B cell (primary cell): ENCODE data around the gene IL10RA. TPM values are rescaled to one million over a fixed set of nuclear protein-coding genes. Genes with fewer than 3 reads are reported as not detected.

ENCODE experiments used
- ATAC-seq: fragments of 200-7000 bp; cut with Tn5 transposase; one replicate; pipeline ENCODE4 v1.10.0; 2021; ENCODE audit warnings: low read depth, mild to moderate bottlenecking, moderate number of reproducible peaks, moderate library complexity
- CTCF ChIA-PET: fragments of 350-600 bp; sonication (Branson Sonifier 250); formaldehyde crosslinking; loops from one replicate; lab custom pipeline; 2021; ENCODE audit warnings: antibody characterized with exemption, inconsistent platforms; lab: Charles Lee
- POLR2A ChIA-PET: fragments of 350-600 bp; sonication (Branson Sonifier 250); formaldehyde crosslinking; loops from one replicate; lab custom pipeline; 2021; ENCODE audit warnings: antibody characterized with exemption; lab: Charles Lee
- DNase-seq: peaks from one replicate; pipeline ENCODE4 v3.0.0; 2013
- H2AFZ ChIP-seq: 2 replicates; pipeline ENCODE4 v1.6.1; 2012; ENCODE audit warnings: mild to moderate bottlenecking, low read depth, low read length; ENCODE audit not compliant: insufficient read depth, poor library complexity, severe bottlenecking
- H3K27ac ChIP-seq, 2 donors: 1 replicate in 1 of 2; 2 replicates in 1 of 2; pipeline ENCODE4 v1.5.1; 2012 to 2013; ENCODE audit warnings: low read length in 2 of 2, mild to moderate bottlenecking in 2 of 2, moderate library complexity in 1 of 2
- H3K27me3 ChIP-seq, 4 experiments: fragments of 200-600 bp in 1 of 4; sonication (generic) in 1 of 4; replicated peaks in 1 of 4; 1 replicate in 2 of 4; 2 replicates in 2 of 4; pipeline versions ENCODE4 v1.6.1 to v1.7.0; 2013 to 2016; ENCODE audit warnings: low read length in 3 of 4, mild to moderate bottlenecking in 2 of 4, mixed read lengths in 1 of 4, moderate library complexity in 1 of 4; ENCODE audit not compliant: insufficient read depth in 4 of 4, control insufficient read depth in 3 of 4; ENCODE audit errors: control extremely low read depth in 1 of 4
- H3K36me3 ChIP-seq, 2 experiments: replicated peaks in 1 of 2; 1 replicate in 1 of 2; 2 replicates in 1 of 2; pipeline versions ENCODE4 v1.6.1 to v1.7.1; 2013; ENCODE audit warnings: low read length in 1 of 2; ENCODE audit not compliant: insufficient read depth in 2 of 2, control insufficient read depth in 1 of 2; ENCODE audit errors: control extremely low read depth in 1 of 2, extremely low read depth in 1 of 2
- H3K4me1 ChIP-seq, 2 donors: fragments of 200-600 bp in 1 of 2; sonication (generic) in 1 of 2; 1 replicate in 1 of 2; 2 replicates in 1 of 2; pipeline versions ENCODE4 v1.5.1 to v1.6.1; 2013 to 2017; ENCODE audit warnings: low read length in 2 of 2; ENCODE audit not compliant: control insufficient read depth in 2 of 2, insufficient read depth in 2 of 2
- H3K4me2 ChIP-seq: replicated peaks from 2 replicates; pipeline ENCODE3; 2012; ENCODE audit warnings: mild to moderate bottlenecking, low read depth, low read length; ENCODE audit not compliant: poor library complexity, severe bottlenecking
- H3K4me3 ChIP-seq, 5 experiments: fragments of 200-600 bp in 1 of 5; sonication (generic) in 1 of 5; 1 replicate in 3 of 5; 2 replicates in 2 of 5; pipeline versions ENCODE4 v1.5.1 to v1.7.0; 2011 to 2016; ENCODE audit warnings: low read length in 4 of 5, mild to moderate bottlenecking in 4 of 5, low read depth in 2 of 5, control low read depth in 1 of 5, moderate library complexity in 1 of 5; ENCODE audit not compliant: insufficient read depth in 1 of 5; ENCODE audit errors: control extremely low read depth in 1 of 5, extremely low read depth in 1 of 5
- H3K79me2 ChIP-seq: fragments of 200-600 bp; sonication (generic); one replicate; pipeline ENCODE4 v1.6.0; 2016; ENCODE audit warnings: low read length; ENCODE audit not compliant: control insufficient read depth, insufficient read depth
- H3K9ac ChIP-seq: fragments of 200-600 bp; sonication (generic); 2 replicates; pipeline ENCODE4 v1.6.1; 2017; ENCODE audit warnings: mild to moderate bottlenecking, low read length, moderate library complexity
- H3K9me3 ChIP-seq, 3 donors: one replicate each; pipeline versions ENCODE4 v1.6.1 to v1.7.1; 2013; ENCODE audit warnings: low read length in 2 of 3; ENCODE audit not compliant: control insufficient read depth in 2 of 3, insufficient read depth in 1 of 3; ENCODE audit errors: control extremely low read depth in 1 of 3
- H4K20me1 ChIP-seq: 2 replicates; pipeline ENCODE4 v1.6.0; 2012; ENCODE audit warnings: mild to moderate bottlenecking, low read length; ENCODE audit not compliant: insufficient read depth, control insufficient read depth, poor library complexity, severe bottlenecking
- H3K27ac Mint-ChIP-seq: one replicate; pipeline ENCODE4 v1.8.0; 2021; ENCODE audit warnings: mixed read lengths
- H3K27me3 Mint-ChIP-seq: one replicate; pipeline ENCODE4 v1.8.0; 2021; ENCODE audit warnings: mixed read lengths
- H3K4me1 Mint-ChIP-seq: one replicate; pipeline ENCODE4 v1.8.0; 2021; ENCODE audit warnings: mixed read lengths
- H3K4me3 Mint-ChIP-seq: one replicate; pipeline ENCODE4 v1.8.0; 2021; ENCODE audit warnings: mixed read lengths
- H3K9me3 Mint-ChIP-seq: one replicate; pipeline ENCODE4 v1.8.0; 2022; ENCODE audit warnings: mixed read lengths; ENCODE audit not compliant: insufficient read depth
- EZH2 ChIP-seq: IDR thresholded peaks from 2 replicates; pipeline ENCODE4 v1.6.1; 2012; ENCODE audit warnings: borderline replicate concordance, low read depth, mild to moderate bottlenecking, moderate library complexity, low read length; ENCODE audit not compliant: insufficient read depth, poor library complexity, severe bottlenecking
- WGBS: methylation state at CpG from one replicate; pipeline ENCODE4 v1.1.5; 2013; ENCODE audit warnings: missing lambda C conversion rate; ENCODE audit not compliant: insufficient coverage; 5-methylcytosine and 5-hydroxymethylcytosine counted together
- intact Hi-C: fragments of 100-400 bp; cut with micrococcal nuclease; formaldehyde crosslinking; loops from one replicate; pipeline ENCODE4 v1.10.0; 2022
- polyA plus RNA-seq: library from polyadenylated mRNA; depleted of rRNA; stranded (reverse); fragments of >200 nt; gene quantifications from 2 replicates; pipeline ENCODE4 v1.2.3, GENCODE V29; 2012
- total RNA-seq, 2 donors: library from RNA; stranded (reverse); fragments of 120-200 nt in 1 of 2; gene quantifications; 1 replicate in 1 of 2; 2 replicates in 1 of 2; pipeline versions ENCODE4 v1.2.3 to v1.2.4, GENCODE V29; 2013 to 2022
- TF ChIP-seq, protein P1 (sequence below): fragments of 200-600 bp; IDR thresholded peaks from one replicate; pipeline ENCODE4 v1.8.0; 2022; ENCODE audit warnings: antibody characterized with exemption, mild to moderate bottlenecking

The IL10RA gene
- total and polyA plus RNA-seq, 2 donors (not counting 1 experiment from before 2014, with no cell fraction given) = 73.3 to 417 TPM

- no peak overlapping the region for H3K9ac ChIP-seq
- peak overlapping the region; percentile 43 for H3K27ac Mint-ChIP-seq
- H3K4me2 ChIP-seq = no peak overlapping the region
- no peaks in the 10 kb centered on the region for H3K9me3 ChIP-seq
- H3K27ac ChIP-seq = no peak overlapping the region
- H3K79me2 ChIP-seq = no peaks in the 10 kb centered on the region
- H3K4me1 ChIP-seq = peaks cover 20 to 23% of the 10 kb centered on the region in 2 donors
- 70% methylated on average over 5 of the region's 8 CpGs for WGBS
- H3K4me3 Mint-ChIP-seq = no peak overlapping the region
- peaks cover 48% of the 10 kb centered on the region for H3K4me1 Mint-ChIP-seq
- no peaks in the 10 kb centered on the region for H3K36me3 ChIP-seq
- H2AFZ ChIP-seq = no peak overlapping the region
- intact Hi-C loops = no loop called here
- DNase-seq (no peak), ATAC-seq (no peak)
- TF ChIP-seq, protein P1, sequence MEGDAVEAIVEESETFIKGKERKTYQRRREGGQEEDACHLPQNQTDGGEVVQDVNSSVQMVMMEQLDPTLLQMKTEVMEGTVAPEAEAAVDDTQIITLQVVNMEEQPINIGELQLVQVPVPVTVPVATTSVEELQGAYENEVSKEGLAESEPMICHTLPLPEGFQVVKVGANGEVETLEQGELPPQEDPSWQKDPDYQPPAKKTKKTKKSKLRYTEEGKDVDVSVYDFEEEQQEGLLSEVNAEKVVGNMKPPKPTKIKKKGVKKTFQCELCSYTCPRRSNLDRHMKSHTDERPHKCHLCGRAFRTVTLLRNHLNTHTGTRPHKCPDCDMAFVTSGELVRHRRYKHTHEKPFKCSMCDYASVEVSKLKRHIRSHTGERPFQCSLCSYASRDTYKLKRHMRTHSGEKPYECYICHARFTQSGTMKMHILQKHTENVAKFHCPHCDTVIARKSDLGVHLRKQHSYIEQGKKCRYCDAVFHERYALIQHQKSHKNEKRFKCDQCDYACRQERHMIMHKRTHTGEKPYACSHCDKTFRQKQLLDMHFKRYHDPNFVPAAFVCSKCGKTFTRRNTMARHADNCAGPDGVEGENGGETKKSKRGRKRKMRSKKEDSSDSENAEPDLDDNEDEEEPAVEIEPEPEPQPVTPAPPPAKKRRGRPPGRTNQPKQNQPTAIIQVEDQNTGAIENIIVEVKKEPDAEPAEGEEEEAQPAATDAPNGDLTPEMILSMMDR = no peak
- no peak for TF ChIP-seq EZH2
- H3K4me3 ChIP-seq = no peak overlapping the region
- CTCF ChIA-PET = interaction anchor here (1.1 to 6.3 kb wide), 7 partner anchors 20 to 202 kb away, joined by 3 to 79 read pairs (median 3); partner anchors contain the start of gene IL10RA
- H4K20me1 ChIP-seq = no peaks in the 10 kb centered on the region
- H3K27me3 Mint-ChIP-seq = no peaks in the 10 kb centered on the region
- no peaks in the 10 kb centered on the region for H3K27me3 ChIP-seq
- POLR2A ChIA-PET = interaction anchor here (1.3 kb wide), 1 partner anchor 57 kb away, joined by 4 read pairs; no protein-coding TSS in a partner anchor
- no peaks in the 10 kb centered on the region for H3K9me3 Mint-ChIP-seq
These were observed 60.9 kb downstream of the IL10RA start for GRCh38 chr11:118046964-118047700.

DNA sequence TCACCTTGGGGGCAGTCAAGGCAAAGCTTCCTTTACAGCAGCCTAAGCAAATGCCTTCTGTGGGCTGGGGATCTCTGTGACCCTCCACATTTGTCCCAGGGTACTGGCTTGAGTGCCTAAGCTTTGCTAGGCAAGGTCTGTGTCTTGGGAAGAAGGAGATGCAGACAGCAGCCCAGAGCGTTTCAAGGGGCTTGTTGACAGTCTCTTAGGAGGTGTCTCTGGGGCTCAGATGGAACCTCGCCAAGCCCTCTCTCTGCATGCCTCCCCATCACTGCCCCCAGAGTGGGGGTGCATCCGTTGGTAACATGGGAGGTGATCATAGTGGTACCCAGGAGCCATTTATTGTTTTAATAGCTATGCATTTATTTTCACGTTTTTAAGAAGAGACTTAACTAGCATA is 61.6 kb downstream of the IL10RA start:
- H3K4me1 ChIP-seq = peaks cover 26 to 29% of the 10 kb centered on the region in 2 donors
- H2AFZ ChIP-seq = no peak overlapping the region
- H3K4me2 ChIP-seq = no peak overlapping the region
- peaks cover 52% of the 10 kb centered on the region for H3K4me1 Mint-ChIP-seq
- CTCF ChIA-PET = interaction anchor here (0.7 to 6.3 kb wide), 7 partner anchors 36 to 230 kb away, joined by 3 to 79 read pairs (median 5); partner anchors contain the start of gene IL10RA
- POLR2A ChIA-PET = interaction anchor here (0.6 to 1.4 kb wide), 3 partner anchors 40 to 58 kb away, joined by 3 to 6 read pairs (median 4); no protein-coding TSS in a partner anchor
- TF ChIP-seq, protein P1 = no peak
- TF ChIP-seq EZH2 = no peak
- no peaks in the 10 kb centered on the region for H3K27me3 ChIP-seq
- 88% methylated on average over 1 of the region's 4 CpGs for WGBS
- H3K27ac ChIP-seq = no peak overlapping the region
- no peak overlapping the region for H3K27ac Mint-ChIP-seq
- no peaks in the 10 kb centered on the region for H3K9me3 ChIP-seq
- no peaks in the 10 kb centered on the region for H4K20me1 ChIP-seq
- H3K27me3 Mint-ChIP-seq = no peaks in the 10 kb centered on the region
- H3K79me2 ChIP-seq = no peaks in the 10 kb centered on the region
- no peak overlapping the region for H3K4me3 Mint-ChIP-seq
- no peaks in the 10 kb centered on the region for H3K9me3 Mint-ChIP-seq
- H3K36me3 ChIP-seq = no peaks in the 10 kb centered on the region
- H3K9ac ChIP-seq = no peak overlapping the region
- H3K4me3 ChIP-seq = no peak overlapping the region
- intact Hi-C loops = no loop called here
- DNase-seq (no peak), ATAC-seq (no peak)
